OCI-LY3 (cell line): Measurements from ENCODE around the gene SCFD1.

ENCODE experiments used
- EZH2phosphoT487 ChIP-seq: fragments of 200-600 bp; shearing (Covaris generic); IDR thresholded peaks from 2 replicates; pipeline ENCODE4 v1.6.1; 2018; ENCODE audit warnings: antibody characterized with exemption, mixed run types, low read depth
- TF ChIP-seq, protein P1 (sequence below): fragments of 200-600, 300-600 bp; sonication (generic); IDR thresholded peaks from 2 replicates; pipeline ENCODE4 v1.5.1; 2014; ENCODE audit warnings: antibody characterized with exemption, low read length, low read depth

DNA sequence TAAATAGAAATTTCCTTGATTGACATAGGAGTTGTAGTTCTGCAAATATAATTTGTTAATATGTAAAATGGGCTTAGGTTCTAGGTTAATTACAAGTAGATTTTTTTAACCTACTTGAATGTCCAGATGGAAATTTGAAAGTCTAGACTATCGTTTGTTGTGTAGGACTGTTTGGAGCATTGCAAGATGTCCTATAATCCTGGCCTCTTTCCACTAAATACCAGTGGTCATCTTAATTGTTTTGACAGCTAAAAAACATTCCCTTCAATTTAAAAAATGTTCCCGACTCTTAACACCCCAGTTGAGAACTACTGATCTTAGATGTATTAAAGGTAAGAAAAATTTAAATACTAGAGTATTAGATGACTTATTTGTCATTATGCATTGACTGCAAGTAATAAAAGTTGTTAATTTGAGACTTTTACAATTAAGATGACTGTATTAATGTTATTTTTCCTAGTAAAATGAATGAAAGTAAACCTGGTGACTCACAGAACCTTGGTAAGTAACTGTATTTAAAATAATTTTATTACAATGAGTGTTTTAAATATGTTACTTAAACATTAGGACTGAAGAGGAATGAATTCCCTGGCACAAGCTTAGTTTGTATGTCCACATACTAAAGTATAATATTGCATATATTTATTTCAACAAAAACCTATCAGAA is 41.4 kb upstream of the SCFD1 start:
- TF ChIP-seq, protein P1, sequence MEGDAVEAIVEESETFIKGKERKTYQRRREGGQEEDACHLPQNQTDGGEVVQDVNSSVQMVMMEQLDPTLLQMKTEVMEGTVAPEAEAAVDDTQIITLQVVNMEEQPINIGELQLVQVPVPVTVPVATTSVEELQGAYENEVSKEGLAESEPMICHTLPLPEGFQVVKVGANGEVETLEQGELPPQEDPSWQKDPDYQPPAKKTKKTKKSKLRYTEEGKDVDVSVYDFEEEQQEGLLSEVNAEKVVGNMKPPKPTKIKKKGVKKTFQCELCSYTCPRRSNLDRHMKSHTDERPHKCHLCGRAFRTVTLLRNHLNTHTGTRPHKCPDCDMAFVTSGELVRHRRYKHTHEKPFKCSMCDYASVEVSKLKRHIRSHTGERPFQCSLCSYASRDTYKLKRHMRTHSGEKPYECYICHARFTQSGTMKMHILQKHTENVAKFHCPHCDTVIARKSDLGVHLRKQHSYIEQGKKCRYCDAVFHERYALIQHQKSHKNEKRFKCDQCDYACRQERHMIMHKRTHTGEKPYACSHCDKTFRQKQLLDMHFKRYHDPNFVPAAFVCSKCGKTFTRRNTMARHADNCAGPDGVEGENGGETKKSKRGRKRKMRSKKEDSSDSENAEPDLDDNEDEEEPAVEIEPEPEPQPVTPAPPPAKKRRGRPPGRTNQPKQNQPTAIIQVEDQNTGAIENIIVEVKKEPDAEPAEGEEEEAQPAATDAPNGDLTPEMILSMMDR = no peak
- TF ChIP-seq EZH2phosphoT487 = no peak
